Endothelial cell of umbilical vein (primary cell): Measurements from ENCODE around the gene NOD2.

Experiments used
- FOS ChIP-seq: IDR thresholded peaks from 2 replicates; pipeline ENCODE4 v1.6.1; 2011; ENCODE audit warnings: mild to moderate bottlenecking, low read length, moderate library complexity, borderline replicate concordance; ENCODE audit not compliant: insufficient read depth
- MYC ChIP-seq: IDR thresholded peaks from one replicate; pipeline ENCODE4 v1.6.1; 2011; ENCODE audit warnings: mild to moderate bottlenecking, low read depth, low read length
- POLR2A ChIP-seq: IDR thresholded peaks from 2 replicates; pipeline ENCODE4 v1.6.1; 2012; ENCODE audit warnings: low read depth, mild to moderate bottlenecking, control low read depth, low read length
- POLR2AphosphoS5 ChIP-seq: IDR thresholded peaks from 2 replicates; pipeline ENCODE4 v1.6.1; 2012; ENCODE audit warnings: low read depth, mild to moderate bottlenecking, control low read depth, low read length, moderate library complexity; ENCODE audit not compliant: insufficient read depth
- TF ChIP-seq, protein P1 (sequence below), 2 donors: IDR thresholded peaks; 1 replicate in 1 of 2; 2 replicates in 1 of 2; pipeline ENCODE4 v1.5.1; 2011; ENCODE audit warnings: low read length in 2 of 2, mild to moderate bottlenecking in 2 of 2, moderate library complexity in 2 of 2, control low read depth in 1 of 2, inconsistent platforms in 1 of 2, low read depth in 1 of 2; ENCODE audit not compliant: insufficient read depth in 1 of 2; ENCODE audit errors: extremely low read depth in 1 of 2

DNA sequence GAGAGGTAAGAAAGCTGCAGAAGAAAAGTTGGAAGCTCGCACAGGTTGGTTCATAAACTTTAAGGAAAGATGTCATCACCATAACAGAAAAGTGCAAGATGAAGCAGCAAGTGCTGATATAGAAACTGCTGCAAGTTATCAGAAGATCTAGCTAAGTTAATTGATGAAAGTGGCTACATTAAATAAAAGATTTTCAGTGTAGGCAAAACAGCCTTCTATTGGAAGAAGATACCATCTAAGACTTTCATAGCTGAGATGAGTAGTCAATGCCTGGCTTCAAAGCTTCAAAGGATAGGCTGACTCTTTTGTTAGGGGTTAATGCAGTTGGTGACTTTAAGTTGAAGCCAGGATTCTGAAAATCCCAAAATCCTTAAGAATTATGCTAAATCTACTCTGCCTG, 72.5 kb downstream of the NOD2 start:
- TF ChIP-seq POLR2A (no peak), MYC (no peak), POLR2AphosphoS5 (no peak), FOS (no peak)
- TF ChIP-seq, protein P1, sequence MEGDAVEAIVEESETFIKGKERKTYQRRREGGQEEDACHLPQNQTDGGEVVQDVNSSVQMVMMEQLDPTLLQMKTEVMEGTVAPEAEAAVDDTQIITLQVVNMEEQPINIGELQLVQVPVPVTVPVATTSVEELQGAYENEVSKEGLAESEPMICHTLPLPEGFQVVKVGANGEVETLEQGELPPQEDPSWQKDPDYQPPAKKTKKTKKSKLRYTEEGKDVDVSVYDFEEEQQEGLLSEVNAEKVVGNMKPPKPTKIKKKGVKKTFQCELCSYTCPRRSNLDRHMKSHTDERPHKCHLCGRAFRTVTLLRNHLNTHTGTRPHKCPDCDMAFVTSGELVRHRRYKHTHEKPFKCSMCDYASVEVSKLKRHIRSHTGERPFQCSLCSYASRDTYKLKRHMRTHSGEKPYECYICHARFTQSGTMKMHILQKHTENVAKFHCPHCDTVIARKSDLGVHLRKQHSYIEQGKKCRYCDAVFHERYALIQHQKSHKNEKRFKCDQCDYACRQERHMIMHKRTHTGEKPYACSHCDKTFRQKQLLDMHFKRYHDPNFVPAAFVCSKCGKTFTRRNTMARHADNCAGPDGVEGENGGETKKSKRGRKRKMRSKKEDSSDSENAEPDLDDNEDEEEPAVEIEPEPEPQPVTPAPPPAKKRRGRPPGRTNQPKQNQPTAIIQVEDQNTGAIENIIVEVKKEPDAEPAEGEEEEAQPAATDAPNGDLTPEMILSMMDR (IDR thresholded peaks at IDR 0.05; ENCODE audit: extremely low read depth in 1 of 2, insufficient read depth in 1 of 2, low read depth in 1 of 2, low read length in 2 of 2): no peak
